CD8-positive, alpha-beta memory T cell (primary cell): ENCODE data around the gene FMNL1. TPM values are rescaled to one million over a fixed set of nuclear protein-coding genes. Genes with fewer than 3 reads are reported as not detected.
A peak's percentile ranks its signal among the peaks of the same experiment; 100 is the strongest.

Experiments
- CTCF ChIA-PET: fragments of 350-600 bp; sonication (Branson Sonifier 250); formaldehyde crosslinking; loops from one replicate; lab custom pipeline; 2021; ENCODE audit warnings: antibody characterized with exemption; lab: Charles Lee
- POLR2A ChIA-PET: fragments of 350-600 bp; sonication (Branson Sonifier 250); formaldehyde crosslinking; loops from one replicate; lab custom pipeline; 2021; ENCODE audit warnings: antibody characterized with exemption; lab: Charles Lee
- DNase-seq, 5 donors: peaks; one replicate each; pipeline versions ENCODE4 v3.0.0 to v3.0.0-alpha.2; 2020 to 2022; ENCODE audit warnings: mixed read lengths in 1 of 5
- H3K27ac ChIP-seq: one replicate; pipeline ENCODE4 v1.7.0; 2013; ENCODE audit warnings: low read depth, mild to moderate bottlenecking, low read length, moderate library complexity
- H3K27me3 ChIP-seq: 2 replicates; pipeline ENCODE4 v1.7.0; 2013; ENCODE audit warnings: low read length, mild to moderate bottlenecking; ENCODE audit not compliant: insufficient read depth, poor library complexity, severe bottlenecking
- H3K36me3 ChIP-seq: 2 replicates; pipeline ENCODE4 v1.7.0; 2013; ENCODE audit warnings: mild to moderate bottlenecking, low read length, moderate library complexity; ENCODE audit not compliant: insufficient read depth
- H3K4me1 ChIP-seq: 2 replicates; pipeline ENCODE4 v1.7.0; 2013; ENCODE audit warnings: mild to moderate bottlenecking, low read length, moderate library complexity; ENCODE audit not compliant: insufficient read depth
- H3K4me3 ChIP-seq: 2 replicates; pipeline ENCODE4 v1.7.0; 2013; ENCODE audit warnings: mild to moderate bottlenecking, low read length
- H3K9me3 ChIP-seq: 2 replicates; pipeline ENCODE4 v1.7.0; 2013; ENCODE audit warnings: mild to moderate bottlenecking, low read length
- H3K27ac Mint-ChIP-seq, 8 donors: one replicate each; pipeline ENCODE4 v1.8.0; 2020 to 2021; ENCODE audit warnings: mixed read lengths in 8 of 8, mild to moderate bottlenecking in 6 of 8, inconsistent platforms in 3 of 8, moderate library complexity in 3 of 8
- H3K27me3 Mint-ChIP-seq, 2 donors: one replicate each; pipeline ENCODE4 v1.8.0; 2020 to 2021; ENCODE audit warnings: mixed read lengths in 2 of 2, mild to moderate bottlenecking in 1 of 2, moderate library complexity in 1 of 2
- H3K36me3 Mint-ChIP-seq, 3 donors: one replicate each; pipeline ENCODE4 v1.8.0; 2020 to 2021; ENCODE audit warnings: mixed read lengths in 3 of 3, inconsistent platforms in 1 of 3, mild to moderate bottlenecking in 1 of 3
- H3K4me1 Mint-ChIP-seq, 3 donors: one replicate each; pipeline ENCODE4 v1.8.0; 2020 to 2021; ENCODE audit warnings: mixed read lengths in 3 of 3, inconsistent platforms in 1 of 3, mild to moderate bottlenecking in 1 of 3
- H3K4me3 Mint-ChIP-seq, 7 donors: one replicate each; pipeline ENCODE4 v1.8.0; 2020 to 2021; ENCODE audit warnings: mixed read lengths in 7 of 7, mild to moderate bottlenecking in 6 of 7, moderate library complexity in 4 of 7, inconsistent platforms in 2 of 7
- H3K9me3 Mint-ChIP-seq, 5 donors: one replicate each; pipeline ENCODE4 v1.8.0; 2020 to 2022; ENCODE audit warnings: mixed read lengths in 5 of 5, mild to moderate bottlenecking in 3 of 5, moderate library complexity in 2 of 5, inconsistent platforms in 1 of 5
- polyA plus RNA-seq: library from polyadenylated mRNA; unstranded; fragments of 300-500 nt; fragmentation: Illumina TruSeq; gene quantifications from one replicate; pipeline ENCODE4 v1.2.3, GENCODE V29; 2021
- total RNA-seq, 2 experiments: library from RNA; stranded (reverse); gene quantifications; one replicate each; pipeline ENCODE4 v1.2.3, GENCODE V29; 2021

Gene FMNL1
- total and polyA plus RNA-seq, 3 experiments from 2014 or later = 58.6 to 265 (median 260) TPM

DNA sequence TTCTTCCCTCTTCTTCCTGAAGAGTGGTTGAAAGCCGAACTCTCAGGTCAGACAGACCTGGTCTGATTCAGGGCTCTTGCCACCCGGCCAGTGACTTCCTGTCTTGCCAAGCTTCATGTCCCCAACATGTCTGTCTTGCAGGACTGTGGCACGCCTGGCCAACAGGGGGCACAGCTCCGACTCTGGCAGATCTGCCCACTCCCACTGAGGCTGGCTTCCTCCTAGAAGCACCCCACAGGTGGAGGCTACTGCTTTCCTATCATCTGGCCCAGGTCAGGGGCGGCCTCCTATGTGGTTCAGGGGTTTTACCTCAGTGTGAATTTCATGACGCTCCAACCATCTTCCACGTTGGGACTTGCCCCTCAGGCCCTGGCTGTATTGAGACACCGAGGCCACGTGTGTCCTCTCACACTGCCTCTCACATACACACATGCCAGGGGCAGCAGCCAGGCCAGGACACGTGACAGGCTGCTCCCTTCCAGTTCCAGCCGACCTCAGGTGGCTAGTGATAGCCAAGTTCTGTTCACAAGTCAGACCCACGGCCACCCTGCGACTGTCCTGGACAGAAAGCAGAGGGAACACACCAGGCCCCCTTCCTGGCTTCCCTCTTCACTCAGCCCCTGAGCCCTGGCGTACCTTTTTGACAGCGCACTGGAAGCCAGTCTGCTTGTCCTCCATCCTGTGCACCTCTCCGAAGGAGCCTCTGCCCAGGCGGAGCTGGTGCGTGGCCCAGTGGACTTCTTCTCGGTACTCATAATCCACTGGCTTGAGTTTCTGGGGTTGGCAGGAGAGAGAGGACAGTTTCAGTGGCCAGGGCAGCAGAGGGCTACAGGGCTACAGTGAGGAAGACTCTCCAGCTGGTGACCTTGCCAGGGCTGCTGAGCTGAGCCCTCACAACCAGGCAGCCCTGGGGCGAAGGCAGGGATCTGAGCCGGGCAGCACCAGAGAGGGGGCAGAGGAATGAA lies 62.8 kb downstream of the FMNL1 start:
- Mint-ChIP-seq H3K4me1 (peaks cover 4 to 10% (median 6%) of the 10 kb centered on the region in 3 donors), H3K27me3 (no peaks in the 10 kb centered on the region), H3K36me3 (peaks cover 3 to 77% (median 10%) of the 10 kb centered on the region in 3 donors), H3K4me3 (no peak overlapping the region), H3K9me3 (no peaks in the 10 kb centered on the region), H3K27ac (peak overlapping the region in 6 of 8 donors; percentile 51 to 82 (median 62))
- Histone ChIP-seq H3K36me3 (peaks cover 40% of the 10 kb centered on the region), H3K4me1 (no peaks in the 10 kb centered on the region), H3K27ac (no peak overlapping the region), H3K27me3 (no peaks in the 10 kb centered on the region), H3K4me3 (no peak overlapping the region), H3K9me3 (no peaks in the 10 kb centered on the region)
- ChIA-PET CTCF (interaction anchor here (0.7 to 3.2 kb wide), 7 partner anchors 10 to 101 kb away, joined by 3 to 18 read pairs (median 4); partner anchors contain the start of gene MAP3K14), POLR2A (no interaction called here)
- DNase-seq = no peak

DNA sequence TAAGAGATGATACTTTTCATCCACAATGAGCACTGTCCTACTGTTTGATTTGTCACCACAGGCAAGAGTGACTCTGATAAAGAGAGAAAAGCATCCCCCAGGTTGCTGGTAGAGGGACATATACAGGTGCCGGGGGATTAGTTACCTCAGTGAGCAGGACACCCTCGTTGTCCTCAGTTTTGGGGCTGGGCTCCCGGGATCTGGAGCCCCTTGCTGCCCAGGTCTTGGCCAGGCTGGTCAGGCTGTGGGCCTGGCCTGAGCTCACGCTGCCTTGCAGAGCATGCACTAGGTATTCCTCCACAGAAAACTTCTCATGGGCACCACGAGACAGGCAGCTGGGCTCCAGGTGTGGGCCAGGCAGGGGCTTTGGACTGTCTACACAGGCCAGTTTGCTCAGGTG lies 64.6 kb downstream of the FMNL1 start:
- Histone ChIP-seq H3K36me3 (peaks cover 51% of the 10 kb centered on the region), H3K9me3 (no peaks in the 10 kb centered on the region), H3K4me1 (no peaks in the 10 kb centered on the region), H3K27me3 (no peaks in the 10 kb centered on the region), H3K4me3 (no peak overlapping the region), H3K27ac (no peak overlapping the region)
- Mint-ChIP-seq H3K27me3 (no peaks in the 10 kb centered on the region), H3K36me3 (peaks cover 0 to 85% (median 12%) of the 10 kb centered on the region in 3 donors), H3K27ac (peak overlapping the region in 6 of 8 donors; percentile 29 to 86 (median 52)), H3K4me3 (no peak overlapping the region), H3K4me1 (peaks cover 7 to 18% (median 10%) of the 10 kb centered on the region in 3 donors), H3K9me3 (no peaks in the 10 kb centered on the region)
- no peak for DNase-seq
- POLR2A ChIA-PET = no interaction called here
- CTCF ChIA-PET = interaction anchor here (1.6 to 1.9 kb wide), 2 partner anchors 13 to 99 kb away, joined by 4 to 5 read pairs; no protein-coding TSS in a partner anchor

DNA sequence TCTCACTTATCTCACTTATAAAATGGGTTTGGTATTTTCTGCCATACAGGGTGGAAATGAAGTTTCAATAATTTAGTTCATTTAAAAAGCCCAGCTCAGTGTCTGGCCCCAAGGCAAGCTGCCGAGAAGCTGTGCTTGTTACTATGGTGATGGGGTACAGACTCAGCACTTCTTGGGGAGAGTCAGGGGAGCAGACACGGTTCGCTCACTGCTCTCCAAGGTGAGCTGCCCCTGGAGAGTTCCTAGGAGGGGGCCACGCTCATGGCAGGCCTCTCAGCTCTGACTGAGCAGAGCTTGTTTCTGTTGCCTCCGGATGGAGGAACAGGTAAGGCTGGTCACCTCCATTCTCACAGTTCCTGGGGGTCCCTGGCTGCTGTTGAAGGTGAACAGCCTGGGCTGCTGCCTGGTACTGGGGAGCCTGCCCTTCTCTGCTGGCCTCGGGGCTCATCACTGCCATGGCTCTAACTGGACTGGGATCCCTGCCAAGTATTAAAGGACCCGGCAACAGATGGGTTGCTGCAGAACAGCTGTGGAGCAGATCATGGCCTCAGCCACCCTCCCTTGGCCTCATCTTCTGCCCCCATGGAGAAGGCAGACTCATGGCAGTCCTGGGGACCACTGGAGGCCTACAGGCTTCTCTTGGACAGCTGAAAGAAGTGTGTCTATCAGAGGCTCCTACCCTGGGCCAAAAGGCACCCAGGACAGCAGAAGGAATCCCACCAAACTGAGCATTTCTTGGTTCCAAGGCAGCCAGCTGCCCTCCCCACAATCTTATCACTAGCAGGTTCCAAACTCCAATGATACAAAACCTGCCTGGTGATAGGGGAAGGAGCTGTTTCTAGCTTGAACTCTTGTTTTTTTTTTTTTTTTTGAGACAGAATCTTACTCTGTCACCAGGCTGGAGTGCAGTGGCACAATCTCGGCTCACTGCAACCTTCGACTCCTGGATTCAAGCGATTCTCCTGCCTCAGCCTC lies 66.1 kb downstream of the FMNL1 start:
- no peak for DNase-seq
- H3K36me3 Mint-ChIP-seq = peaks cover 0 to 86% (median 12%) of the 10 kb centered on the region in 3 donors
- H3K36me3 ChIP-seq = peaks cover 48% of the 10 kb centered on the region
- ChIA-PET CTCF (interaction anchor here (1.4 to 2.6 kb wide), 4 partner anchors 11 to 98 kb away, joined by 3 to 10 read pairs (median 4); no protein-coding TSS in a partner anchor), POLR2A (interaction anchor here (1.3 kb wide), 1 partner anchor 24 kb away, joined by 3 read pairs; no protein-coding TSS in a partner anchor)
- no peaks in the 10 kb centered on the region for H3K9me3 Mint-ChIP-seq
- H3K27ac Mint-ChIP-seq = peak overlapping the region in 6 of 8 donors; percentile 17 to 65 (median 38)
- peaks cover 12 to 31% (median 19%) of the 10 kb centered on the region in 3 donors for H3K4me1 Mint-ChIP-seq
- H3K27me3 ChIP-seq = no peaks in the 10 kb centered on the region
- H3K27ac ChIP-seq = no peak overlapping the region
- no peaks in the 10 kb centered on the region for H3K27me3 Mint-ChIP-seq
- no peak overlapping the region for H3K4me3 ChIP-seq
- H3K4me1 ChIP-seq = no peaks in the 10 kb centered on the region
- H3K4me3 Mint-ChIP-seq = no peak overlapping the region
- no peaks in the 10 kb centered on the region for H3K9me3 ChIP-seq

DNA sequence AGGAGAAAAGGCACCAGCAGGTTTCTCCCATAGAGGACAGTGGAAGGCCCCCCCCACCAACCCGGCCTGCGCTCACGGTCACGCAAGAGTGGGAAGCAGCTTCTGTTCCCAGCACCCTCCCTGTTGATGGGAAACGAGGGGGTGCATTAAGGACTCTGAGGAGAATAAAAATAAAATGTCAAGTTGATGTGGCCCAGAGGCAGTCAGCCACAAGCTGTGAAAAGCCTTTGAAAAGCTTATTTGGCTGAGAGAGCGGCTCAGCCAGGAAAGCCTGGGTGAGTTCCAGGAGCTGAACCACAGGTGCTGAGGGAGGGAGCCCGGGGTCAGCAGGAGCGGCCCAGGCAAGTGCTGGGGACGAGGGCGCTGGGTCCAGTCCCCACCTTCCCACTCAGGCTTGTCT lies 67.1 kb downstream of the FMNL1 start:
- Mint-ChIP-seq H3K27ac (peak overlapping the region in 3 of 8 donors; percentile 17 to 55 (median 24)), H3K27me3 (no peaks in the 10 kb centered on the region), H3K4me3 (no peak overlapping the region), H3K9me3 (no peaks in the 10 kb centered on the region), H3K36me3 (peaks cover 0 to 81% (median 12%) of the 10 kb centered on the region in 3 donors), H3K4me1 (peaks cover 19 to 36% (median 30%) of the 10 kb centered on the region in 3 donors)
- peaks cover 9% of the 10 kb centered on the region for H3K4me1 ChIP-seq
- CTCF ChIA-PET = interaction anchor here (2.0 to 2.6 kb wide), 2 partner anchors 12 to 28 kb away, joined by 7 to 10 read pairs; partner anchors contain the start of gene MAP3K14
- H3K27me3 ChIP-seq = no peaks in the 10 kb centered on the region
- POLR2A ChIA-PET = interaction anchor here (0.6 kb wide), 1 partner anchor 28 kb away, joined by 3 read pairs; the partner anchor contains the start of gene MAP3K14
- H3K36me3 ChIP-seq = peaks cover 38% of the 10 kb centered on the region
- DNase-seq = peak in 1 of 5 donors; percentile 28
- no peak overlapping the region for H3K27ac ChIP-seq
- H3K9me3 ChIP-seq = no peaks in the 10 kb centered on the region
- no peak overlapping the region for H3K4me3 ChIP-seq

DNA sequence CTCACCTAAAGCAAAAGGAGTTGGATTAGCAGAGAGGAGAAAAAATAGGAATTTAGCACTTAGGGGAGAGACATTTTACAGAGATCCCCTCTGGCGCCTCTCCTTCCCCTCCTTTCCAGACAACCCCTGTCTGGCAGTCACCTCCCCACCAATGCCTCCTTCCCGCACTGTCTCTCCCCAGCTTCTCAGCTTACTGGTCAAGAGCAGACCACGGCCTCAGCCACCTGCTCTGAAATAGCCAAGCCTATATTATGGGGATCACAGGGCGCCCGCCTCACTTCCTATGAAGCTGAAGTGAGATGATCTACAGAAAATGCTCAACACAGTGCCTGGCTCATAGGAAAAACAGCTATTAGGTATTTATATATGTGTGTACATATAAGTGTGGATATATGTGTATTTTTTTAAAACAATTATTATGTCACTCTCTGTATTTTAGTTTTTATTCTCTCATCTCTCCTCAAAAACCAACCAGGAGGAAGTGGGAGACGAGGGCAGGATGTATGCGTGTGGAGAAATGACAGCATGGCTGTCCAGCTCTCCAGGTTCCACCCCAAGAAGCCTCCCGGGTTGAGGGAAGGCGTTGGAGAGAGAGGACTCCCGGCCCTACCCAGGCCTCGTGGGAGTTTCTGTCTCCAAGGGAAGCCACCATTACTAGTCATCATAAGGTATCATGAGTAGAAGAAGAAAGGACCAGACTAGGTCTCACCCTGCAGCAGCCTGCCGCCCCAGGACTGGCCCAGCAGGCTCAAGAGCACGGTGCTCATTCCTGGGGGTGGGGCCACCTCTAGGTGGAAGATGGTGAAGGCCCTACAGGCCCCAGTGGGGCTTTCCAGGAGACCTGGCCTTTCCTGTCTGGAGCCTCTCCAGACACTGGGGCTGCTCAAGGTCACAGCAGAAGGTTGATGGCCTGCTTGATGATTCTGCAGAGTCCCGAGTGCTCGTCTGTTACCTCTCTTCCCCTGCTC lies 67.9 kb downstream of the FMNL1 start:
- Mint-ChIP-seq H3K27me3 (no peaks in the 10 kb centered on the region), H3K4me1 (peaks cover 25 to 40% (median 37%) of the 10 kb centered on the region in 3 donors), H3K27ac (peak overlapping the region in 6 of 8 donors; percentile 64 to 93 (median 70)), H3K9me3 (no peaks in the 10 kb centered on the region), H3K36me3 (peaks cover 0 to 78% (median 7%) of the 10 kb centered on the region in 3 donors), H3K4me3 (no peak overlapping the region)
- ChIA-PET POLR2A (interaction anchor here (0.6 to 1.0 kb wide), 2 partner anchors 27 to 28 kb away, joined by 3 read pairs; partner anchors contain the start of gene MAP3K14), CTCF (interaction anchor here (2.0 to 2.6 kb wide), 2 partner anchors 12 to 28 kb away, joined by 7 to 10 read pairs; partner anchors contain the start of gene MAP3K14)
- H3K27ac ChIP-seq = no peak overlapping the region
- peak in 1 of 5 donors; percentile 39 for DNase-seq
- H3K27me3 ChIP-seq = no peaks in the 10 kb centered on the region
- no peak overlapping the region for H3K4me3 ChIP-seq
- peaks cover 12% of the 10 kb centered on the region for H3K4me1 ChIP-seq
- H3K9me3 ChIP-seq = no peaks in the 10 kb centered on the region
- H3K36me3 ChIP-seq = peaks cover 31% of the 10 kb centered on the region

DNA sequence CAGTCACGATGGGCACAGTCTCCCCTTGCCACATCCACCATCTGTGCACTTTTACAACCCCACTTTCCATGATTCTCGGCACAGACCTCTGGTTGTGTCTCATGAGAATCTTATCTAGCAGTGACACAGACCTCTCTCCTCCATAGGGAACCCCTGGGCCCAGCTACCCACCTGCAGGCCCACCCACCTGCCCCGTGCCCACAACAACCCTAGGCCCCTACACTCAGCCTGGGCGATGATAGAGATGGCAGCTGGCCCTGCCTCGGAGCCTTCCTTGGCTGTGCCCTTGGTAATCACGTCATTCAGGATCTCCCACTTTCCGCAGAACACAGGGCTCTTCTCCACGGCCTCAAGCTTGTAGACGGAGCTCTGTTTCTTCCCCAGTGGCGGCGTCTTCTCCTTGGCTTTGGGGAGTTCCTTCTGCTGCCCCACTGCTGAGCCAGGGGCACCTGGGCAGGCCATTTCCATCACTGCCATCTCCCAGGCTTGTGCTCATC lies 68.6 kb downstream of the FMNL1 start:
- no peaks in the 10 kb centered on the region for H3K27me3 ChIP-seq
- Mint-ChIP-seq H3K9me3 (no peaks in the 10 kb centered on the region), H3K27me3 (no peaks in the 10 kb centered on the region), H3K36me3 (peaks cover 0 to 74% (median 5%) of the 10 kb centered on the region in 3 donors), H3K4me1 (peaks cover 31 to 48% (median 44%) of the 10 kb centered on the region in 3 donors), H3K27ac (peak overlapping the region in 7 of 8 donors; percentile 70 to 93 (median 75)), H3K4me3 (no peak overlapping the region)
- H3K9me3 ChIP-seq = no peaks in the 10 kb centered on the region
- H3K4me1 ChIP-seq = peaks cover 12% of the 10 kb centered on the region
- H3K27ac ChIP-seq = no peak overlapping the region
- no peak overlapping the region for H3K4me3 ChIP-seq
- ChIA-PET POLR2A (interaction anchor here (1.0 kb wide), 1 partner anchor 27 kb away, joined by 3 read pairs; no protein-coding TSS in a partner anchor), CTCF (interaction anchor here (2.0 to 2.6 kb wide), 2 partner anchors 13 to 27 kb away, joined by 7 to 10 read pairs; partner anchors contain the start of gene MAP3K14)
- peaks cover 28% of the 10 kb centered on the region for H3K36me3 ChIP-seq
- DNase-seq = peak in 1 of 5 donors; percentile 14
